ENCODE data around the gene CLEC2L. TPM values are rescaled to one million over a fixed set of nuclear protein-coding genes. Genes with fewer than 3 reads are reported as not detected.

The CLEC2L gene
- total RNA-seq, 1 donor from 2014 or later, result 0.52 TPM

DNA sequence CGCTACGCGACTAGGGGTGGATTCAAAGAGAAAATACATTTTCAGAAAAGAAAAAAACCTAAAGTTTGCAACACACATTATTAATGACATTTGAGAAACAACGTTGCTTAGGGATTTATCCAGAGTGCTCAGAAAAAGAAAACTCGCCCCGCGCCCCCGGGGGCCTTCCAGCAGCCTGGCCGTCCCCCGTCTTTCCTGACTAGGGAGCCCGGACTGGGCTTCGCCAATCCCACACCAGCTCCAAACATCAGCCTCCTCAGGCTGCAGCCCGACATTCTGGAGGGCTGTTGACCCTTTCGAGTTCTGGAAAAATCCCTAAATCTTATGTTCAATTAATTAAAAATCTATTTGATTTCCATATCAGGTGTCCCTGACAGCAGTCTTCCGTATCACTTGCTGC is 48.6 kb downstream of the CLEC2L start:
- Histone ChIP-seq H3K27me3 (ENCODE audit: control insufficient read depth in 3 of 3, insufficient read depth in 3 of 3, low read length in 3 of 3) (no peaks in the 10 kb centered on the region), H3K9me3 (ENCODE audit: control insufficient read depth in 3 of 3, low read length in 3 of 3) (no peaks in the 10 kb centered on the region), H3K4me1 (ENCODE audit: control insufficient read depth in 3 of 3, insufficient read depth in 3 of 3, low read length in 3 of 3) (peaks cover 22 to 51% (median 35%) of the 10 kb centered on the region in 3 donors), H3K9ac (ENCODE audit: low read depth in 1 of 3, low read length in 3 of 3) (no peak overlapping the region), H3K27ac (ENCODE audit: low read depth, low read length) (no peak overlapping the region), H3K4me3 (ENCODE audit: low read length in 3 of 3) (no peak overlapping the region), H3K36me3 (ENCODE audit: control insufficient read depth in 3 of 3, insufficient read depth in 3 of 3, low read length in 3 of 3) (peaks cover 5 to 17% (median 8%) of the 10 kb centered on the region in 3 donors)

DNA sequence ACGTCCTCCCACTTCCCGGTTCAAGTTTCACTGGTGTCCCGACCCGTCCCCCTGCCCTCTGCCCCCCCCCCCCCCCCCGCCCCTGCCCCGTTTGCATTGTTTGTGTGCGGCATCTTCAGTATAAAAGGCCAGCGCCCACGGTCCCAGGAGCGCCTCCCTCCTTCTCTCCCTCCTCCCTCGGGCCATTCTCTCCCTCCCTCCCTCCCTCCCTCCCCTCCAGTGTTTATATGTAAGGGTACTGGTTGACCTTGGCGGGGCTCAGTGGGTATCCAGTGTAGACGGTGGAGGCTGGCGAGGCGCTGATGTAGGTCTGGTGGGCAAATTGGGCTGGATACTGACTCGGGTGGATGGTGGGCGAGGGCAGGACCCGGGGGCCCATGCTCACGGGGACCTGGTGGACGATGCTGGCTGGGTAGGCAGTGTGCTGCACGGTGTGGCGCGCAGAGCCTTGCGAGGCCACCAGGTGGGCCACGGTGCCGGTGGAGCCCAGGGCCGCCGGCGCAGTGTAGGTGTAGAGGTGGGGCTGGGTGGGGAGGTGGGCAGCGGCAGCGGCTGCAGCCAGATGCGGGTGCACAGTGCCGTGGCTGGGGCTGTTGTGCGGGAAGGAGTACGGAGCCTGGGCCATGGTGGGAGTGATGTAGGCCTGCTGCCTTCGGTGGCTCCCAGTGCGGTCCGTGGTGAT is 49.4 kb downstream of the CLEC2L start:
- no peak overlapping the region for H3K4me3 ChIP-seq (ENCODE audit: low read length in 3 of 3)
- no peak overlapping the region for H3K27ac ChIP-seq (ENCODE audit: low read depth, low read length)
- peak overlapping the region in 1 of 3 donors; percentile 3 for H3K9ac ChIP-seq (ENCODE audit: low read depth in 1 of 3, low read length in 3 of 3)
- no peaks in the 10 kb centered on the region for H3K9me3 ChIP-seq (ENCODE audit: control insufficient read depth in 3 of 3, low read length in 3 of 3)
- peaks cover 22 to 51% (median 35%) of the 10 kb centered on the region in 3 donors for H3K4me1 ChIP-seq (ENCODE audit: control insufficient read depth in 3 of 3, insufficient read depth in 3 of 3, low read length in 3 of 3)
- H3K27me3 ChIP-seq (ENCODE audit: control insufficient read depth in 3 of 3, insufficient read depth in 3 of 3, low read length in 3 of 3), result no peaks in the 10 kb centered on the region
- peaks cover 5 to 17% (median 10%) of the 10 kb centered on the region in 3 donors for H3K36me3 ChIP-seq (ENCODE audit: control insufficient read depth in 3 of 3, insufficient read depth in 3 of 3, low read length in 3 of 3)

DNA sequence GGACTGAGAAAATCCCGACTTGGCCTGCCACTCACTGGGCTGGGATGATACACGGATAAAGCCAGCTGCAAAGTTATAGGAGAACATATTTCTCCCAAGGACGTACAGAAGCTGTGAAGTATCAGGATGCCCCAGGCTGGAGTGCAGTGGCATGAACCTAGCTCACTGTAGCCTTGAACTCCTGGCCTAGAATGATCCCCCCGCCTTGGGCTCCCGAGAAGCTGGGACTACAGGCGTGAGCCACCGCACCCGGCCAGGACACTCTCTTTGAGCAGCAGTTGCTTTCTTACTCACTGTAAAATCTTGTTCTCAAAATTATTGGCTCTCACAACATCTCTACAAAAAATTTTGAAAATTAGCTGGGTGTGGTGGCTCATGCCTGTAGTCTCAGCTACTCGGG is 50.4 kb downstream of the CLEC2L start:
- Histone ChIP-seq H3K4me1 (ENCODE audit: control insufficient read depth in 3 of 3, insufficient read depth in 3 of 3, low read length in 3 of 3) (peaks cover 22 to 51% (median 35%) of the 10 kb centered on the region in 3 donors), H3K27ac (ENCODE audit: low read depth, low read length) (peak overlapping the region; percentile 93), H3K4me3 (ENCODE audit: low read length in 3 of 3) (peak overlapping the region; percentile 59 to 75 (median 71)), H3K9ac (ENCODE audit: low read depth in 1 of 3, low read length in 3 of 3) (peak overlapping the region in 2 of 3 donors; percentile 84 to 91), H3K27me3 (ENCODE audit: control insufficient read depth in 3 of 3, insufficient read depth in 3 of 3, low read length in 3 of 3) (no peaks in the 10 kb centered on the region), H3K9me3 (ENCODE audit: control insufficient read depth in 3 of 3, low read length in 3 of 3) (no peaks in the 10 kb centered on the region), H3K36me3 (ENCODE audit: control insufficient read depth in 3 of 3, insufficient read depth in 3 of 3, low read length in 3 of 3) (peaks cover 6 to 17% (median 10%) of the 10 kb centered on the region in 3 donors)

DNA sequence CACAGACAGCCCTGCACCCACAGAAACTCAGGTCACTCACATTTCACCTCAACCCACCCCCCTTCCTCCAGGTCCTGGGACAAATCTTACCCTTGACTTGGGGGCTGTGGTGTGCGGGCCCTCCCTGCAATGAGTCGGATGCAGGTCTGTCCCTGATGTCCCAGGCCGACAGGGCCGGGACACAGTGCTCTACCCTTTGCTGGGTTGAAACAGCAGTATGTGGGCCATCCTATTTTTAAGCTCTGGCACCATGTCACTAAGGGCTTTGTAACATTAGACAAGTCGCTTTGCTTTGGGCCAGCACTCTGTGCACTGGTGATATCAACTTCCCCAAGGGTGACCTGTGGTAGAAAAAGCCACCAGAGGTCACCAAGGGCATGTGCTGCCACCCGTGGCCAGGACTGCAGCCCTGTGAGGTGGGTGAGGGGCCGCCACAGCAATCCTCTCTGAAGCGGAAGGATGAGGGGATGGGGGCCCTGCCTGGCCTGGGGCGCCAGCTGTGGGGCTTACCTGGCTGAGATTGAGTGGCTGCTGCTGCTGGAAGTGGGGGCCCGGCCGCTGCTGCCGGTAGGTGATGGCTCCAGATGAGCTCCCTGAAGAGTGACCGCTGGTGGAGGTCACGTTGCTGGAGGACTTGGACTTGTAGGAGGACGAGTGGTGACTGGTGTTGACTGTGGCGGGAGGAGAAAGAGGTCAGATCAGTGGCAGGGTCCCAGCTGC is 51.3 kb downstream of the CLEC2L start:
- Histone ChIP-seq H3K27ac (ENCODE audit: low read depth, low read length) (peak overlapping the region; percentile 93), H3K4me1 (ENCODE audit: control insufficient read depth in 3 of 3, insufficient read depth in 3 of 3, low read length in 3 of 3) (peaks cover 22 to 51% (median 35%) of the 10 kb centered on the region in 3 donors), H3K4me3 (ENCODE audit: low read length in 3 of 3) (peak overlapping the region; percentile 51 to 75 (median 71)), H3K36me3 (ENCODE audit: control insufficient read depth in 3 of 3, insufficient read depth in 3 of 3, low read length in 3 of 3) (peaks cover 10 to 15% (median 14%) of the 10 kb centered on the region in 3 donors), H3K9me3 (ENCODE audit: control insufficient read depth in 3 of 3, low read length in 3 of 3) (no peaks in the 10 kb centered on the region), H3K9ac (ENCODE audit: low read depth in 1 of 3, low read length in 3 of 3) (peak overlapping the region; percentile 74 to 91 (median 84)), H3K27me3 (ENCODE audit: control insufficient read depth in 3 of 3, insufficient read depth in 3 of 3, low read length in 3 of 3) (no peaks in the 10 kb centered on the region)

DNA sequence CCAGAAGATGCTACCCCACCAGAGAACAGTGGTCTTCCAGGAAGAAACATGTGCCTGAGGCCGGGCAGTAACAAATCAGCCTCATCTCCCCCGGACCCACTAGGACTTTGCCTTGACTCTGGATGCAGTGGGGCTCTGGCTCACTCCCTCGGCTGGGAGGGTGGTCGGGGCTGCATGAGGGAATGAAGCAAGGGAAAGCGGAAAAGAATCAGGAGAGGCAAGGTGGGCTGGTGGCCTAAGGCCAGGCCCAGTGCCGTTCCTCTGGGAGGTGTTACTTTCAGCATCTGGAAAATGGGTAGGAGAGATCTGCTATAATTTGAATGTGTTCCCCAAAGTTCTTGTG is 51.8 kb downstream of the CLEC2L start:
- H3K27ac ChIP-seq (ENCODE audit: low read depth, low read length), result peak overlapping the region; percentile 93
- H3K4me3 ChIP-seq (ENCODE audit: low read length in 3 of 3), result peak overlapping the region in 2 of 3 donors; percentile 41 to 71
- peaks cover 22 to 46% (median 35%) of the 10 kb centered on the region in 3 donors for H3K4me1 ChIP-seq (ENCODE audit: control insufficient read depth in 3 of 3, insufficient read depth in 3 of 3, low read length in 3 of 3)
- no peaks in the 10 kb centered on the region for H3K27me3 ChIP-seq (ENCODE audit: control insufficient read depth in 3 of 3, insufficient read depth in 3 of 3, low read length in 3 of 3)
- H3K9me3 ChIP-seq (ENCODE audit: control insufficient read depth in 3 of 3, low read length in 3 of 3), result no peaks in the 10 kb centered on the region
- H3K9ac ChIP-seq (ENCODE audit: low read depth in 1 of 3, low read length in 3 of 3), result peak overlapping the region; percentile 61 to 91 (median 74)
- peaks cover 15 to 18% (median 16%) of the 10 kb centered on the region in 3 donors for H3K36me3 ChIP-seq (ENCODE audit: control insufficient read depth in 3 of 3, insufficient read depth in 3 of 3, low read length in 3 of 3)

DNA sequence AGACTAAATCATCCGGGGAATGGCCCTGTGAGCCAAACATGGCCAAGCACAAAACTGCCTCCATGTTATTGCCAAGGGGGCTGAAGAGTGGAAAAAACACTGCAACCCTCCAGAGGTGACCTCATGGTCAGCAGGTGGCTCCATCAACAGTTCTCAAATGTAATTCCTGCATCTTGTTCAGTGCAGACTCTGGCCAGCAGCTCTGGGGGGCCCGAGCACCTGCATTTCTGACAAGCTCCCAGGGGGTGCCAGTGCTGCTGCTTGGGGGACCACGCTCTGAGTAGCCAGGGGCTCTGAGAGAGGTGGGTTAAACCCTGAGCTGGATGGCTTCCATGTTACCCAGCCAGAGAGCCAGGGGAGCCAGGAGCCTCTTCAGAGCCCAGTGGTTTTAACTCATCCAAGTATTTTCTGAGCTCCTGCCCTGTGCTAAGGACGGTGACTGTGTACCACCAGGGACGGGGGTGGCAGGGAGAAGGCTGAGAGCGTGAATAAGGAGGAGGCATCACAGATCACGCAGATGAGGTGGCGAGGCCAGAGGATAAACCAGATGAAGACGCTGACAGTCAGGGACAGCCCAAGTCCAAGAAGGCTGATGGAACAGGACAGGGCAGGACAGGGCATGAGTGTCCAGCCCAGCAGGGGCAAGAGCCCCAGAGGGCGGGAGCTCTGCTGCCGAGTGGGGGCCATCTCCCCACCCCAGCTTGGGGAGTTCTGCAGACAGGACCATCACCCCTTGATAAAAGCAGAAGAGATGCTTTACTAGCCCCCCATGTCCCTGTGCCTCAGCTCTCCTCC is 52.9 kb downstream of the CLEC2L start:
- Histone ChIP-seq H3K4me1 (ENCODE audit: control insufficient read depth in 3 of 3, insufficient read depth in 3 of 3, low read length in 3 of 3) (peaks cover 22 to 38% (median 35%) of the 10 kb centered on the region in 3 donors), H3K27me3 (ENCODE audit: control insufficient read depth in 3 of 3, insufficient read depth in 3 of 3, low read length in 3 of 3) (no peaks in the 10 kb centered on the region), H3K36me3 (ENCODE audit: control insufficient read depth in 3 of 3, insufficient read depth in 3 of 3, low read length in 3 of 3) (peaks cover 19 to 23% (median 22%) of the 10 kb centered on the region in 3 donors), H3K4me3 (ENCODE audit: low read length in 3 of 3) (no peak overlapping the region), H3K27ac (ENCODE audit: low read depth, low read length) (peak overlapping the region; percentile 93), H3K9me3 (ENCODE audit: control insufficient read depth in 3 of 3, low read length in 3 of 3) (no peaks in the 10 kb centered on the region), H3K9ac (ENCODE audit: low read depth in 1 of 3, low read length in 3 of 3) (peak overlapping the region in 1 of 3 donors; percentile 60)

DNA sequence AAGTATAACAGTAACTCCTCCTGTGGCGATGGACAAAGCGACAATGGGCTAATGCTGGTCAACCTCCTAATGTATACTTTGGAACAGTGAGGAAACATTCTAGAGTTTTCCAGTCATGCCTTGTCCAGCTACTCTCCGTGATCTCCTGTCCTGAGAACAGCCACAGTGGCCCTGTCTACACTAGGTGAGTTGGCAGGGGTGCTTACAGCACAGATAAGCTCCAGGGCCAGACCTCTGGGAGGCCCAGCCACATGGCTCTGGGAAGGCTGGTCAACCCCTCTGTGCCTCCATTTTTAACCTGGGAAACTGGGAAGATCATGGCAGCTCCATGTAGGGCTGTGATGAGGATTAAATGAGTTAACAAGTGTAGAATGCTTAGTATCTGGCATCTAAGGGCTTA is 57.0 kb downstream of the CLEC2L start:
- Histone ChIP-seq H3K36me3 (ENCODE audit: control insufficient read depth in 3 of 3, insufficient read depth in 3 of 3, low read length in 3 of 3) (peaks cover 39 to 57% (median 45%) of the 10 kb centered on the region in 3 donors), H3K4me1 (ENCODE audit: control insufficient read depth in 3 of 3, insufficient read depth in 3 of 3, low read length in 3 of 3) (peaks cover 9 to 14% (median 12%) of the 10 kb centered on the region in 3 donors)

DNA sequence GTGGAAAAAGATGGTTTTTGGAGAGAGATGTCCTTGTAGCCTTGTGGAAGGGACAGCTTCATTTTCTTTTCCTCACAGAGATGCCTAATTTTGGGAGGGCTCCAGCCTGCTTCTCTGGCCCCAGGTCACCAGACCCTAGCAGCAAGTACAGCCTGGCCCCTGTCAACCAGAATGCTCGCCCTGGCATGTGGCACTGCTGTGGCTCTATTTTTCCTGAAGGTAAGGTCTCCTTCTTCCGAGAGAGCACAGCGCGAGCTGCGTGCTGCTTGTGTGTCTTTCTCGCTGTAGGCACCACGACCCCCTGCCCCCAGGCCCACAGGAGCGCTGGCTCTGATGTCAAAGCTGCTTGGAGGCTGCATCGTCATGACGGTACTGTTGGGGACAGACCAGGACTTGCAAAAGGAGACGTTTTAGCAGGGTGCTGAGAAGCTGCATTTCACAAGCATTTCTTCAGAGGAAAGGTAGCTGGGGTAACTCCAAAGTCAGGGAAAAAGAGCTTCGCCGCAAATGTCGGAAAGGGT is 58.7 kb downstream of the CLEC2L start:
- Histone ChIP-seq H3K27me3 (ENCODE audit: control insufficient read depth in 3 of 3, insufficient read depth in 3 of 3, low read length in 3 of 3) (no peaks in the 10 kb centered on the region), H3K9ac (ENCODE audit: low read depth in 1 of 3, low read length in 3 of 3) (no peak overlapping the region), H3K27ac (ENCODE audit: low read depth, low read length) (no peak overlapping the region), H3K36me3 (ENCODE audit: control insufficient read depth in 3 of 3, insufficient read depth in 3 of 3, low read length in 3 of 3) (peaks cover 37 to 57% (median 48%) of the 10 kb centered on the region in 3 donors), H3K4me1 (ENCODE audit: control insufficient read depth in 3 of 3, insufficient read depth in 3 of 3, low read length in 3 of 3) (no peaks in the 10 kb centered on the region), H3K9me3 (ENCODE audit: control insufficient read depth in 3 of 3, low read length in 3 of 3) (no peaks in the 10 kb centered on the region), H3K4me3 (ENCODE audit: low read length in 3 of 3) (no peak overlapping the region)

More for the DNA sequence above, 57.0 kb downstream of the CLEC2L start:
- H3K9ac ChIP-seq (ENCODE audit: low read depth in 1 of 3, low read length in 3 of 3), result no peak overlapping the region
- no peak overlapping the region for H3K27ac ChIP-seq (ENCODE audit: low read depth, low read length)
- no peak overlapping the region for H3K4me3 ChIP-seq (ENCODE audit: low read length in 3 of 3)
- no peaks in the 10 kb centered on the region for H3K9me3 ChIP-seq (ENCODE audit: control insufficient read depth in 3 of 3, low read length in 3 of 3)
- no peaks in the 10 kb centered on the region for H3K27me3 ChIP-seq (ENCODE audit: control insufficient read depth in 3 of 3, insufficient read depth in 3 of 3, low read length in 3 of 3)

DNA sequence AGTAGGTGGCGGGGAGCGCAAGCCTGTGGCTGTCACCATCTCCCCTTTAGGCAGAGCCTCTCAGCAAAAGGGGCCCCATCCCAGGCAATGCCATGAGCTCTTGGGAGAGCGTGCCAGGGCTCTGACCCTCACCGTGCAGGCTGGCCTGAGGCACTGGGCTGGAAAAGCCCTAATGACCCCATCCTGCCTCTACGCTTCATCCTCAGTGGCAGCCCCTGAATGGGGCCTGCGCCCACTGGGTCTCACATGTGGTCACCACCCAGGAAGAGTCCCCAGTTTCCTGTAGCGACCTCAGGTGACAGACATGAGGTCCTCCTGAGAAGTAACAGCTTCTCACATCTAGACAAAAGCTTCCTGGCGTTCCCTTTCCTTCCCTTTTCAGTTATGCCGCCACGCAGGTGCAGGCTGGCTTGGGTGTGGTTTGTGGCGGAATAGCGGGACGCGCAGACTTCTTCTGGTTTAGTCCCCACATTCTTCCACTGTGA is 59.2 kb downstream of the CLEC2L start:
- H3K9ac ChIP-seq (ENCODE audit: low read depth in 1 of 3, low read length in 3 of 3), result no peak overlapping the region
- H3K27ac ChIP-seq (ENCODE audit: low read depth, low read length), result no peak overlapping the region
- no peak overlapping the region for H3K4me3 ChIP-seq (ENCODE audit: low read length in 3 of 3)
- no peaks in the 10 kb centered on the region for H3K4me1 ChIP-seq (ENCODE audit: control insufficient read depth in 3 of 3, insufficient read depth in 3 of 3, low read length in 3 of 3)
- no peaks in the 10 kb centered on the region for H3K9me3 ChIP-seq (ENCODE audit: control insufficient read depth in 3 of 3, low read length in 3 of 3)
- H3K36me3 ChIP-seq (ENCODE audit: control insufficient read depth in 3 of 3, insufficient read depth in 3 of 3, low read length in 3 of 3), result peaks cover 37 to 57% (median 46%) of the 10 kb centered on the region in 3 donors
- no peaks in the 10 kb centered on the region for H3K27me3 ChIP-seq (ENCODE audit: control insufficient read depth in 3 of 3, insufficient read depth in 3 of 3, low read length in 3 of 3)

Measured in skeletal muscle tissue (tissue), 4 donors.